GM12872 (cell line): ENCODE results near the gene CTCFL.

ENCODE experiments used
- TF ChIP-seq, protein P1 (sequence below): IDR thresholded peaks from 3 replicates; pipeline ENCODE4 v1.5.1; 2011; ENCODE audit warnings: low read depth, mild to moderate bottlenecking, low read length, moderate library complexity; ENCODE audit not compliant: insufficient read depth

CTCFL gene

DNA sequence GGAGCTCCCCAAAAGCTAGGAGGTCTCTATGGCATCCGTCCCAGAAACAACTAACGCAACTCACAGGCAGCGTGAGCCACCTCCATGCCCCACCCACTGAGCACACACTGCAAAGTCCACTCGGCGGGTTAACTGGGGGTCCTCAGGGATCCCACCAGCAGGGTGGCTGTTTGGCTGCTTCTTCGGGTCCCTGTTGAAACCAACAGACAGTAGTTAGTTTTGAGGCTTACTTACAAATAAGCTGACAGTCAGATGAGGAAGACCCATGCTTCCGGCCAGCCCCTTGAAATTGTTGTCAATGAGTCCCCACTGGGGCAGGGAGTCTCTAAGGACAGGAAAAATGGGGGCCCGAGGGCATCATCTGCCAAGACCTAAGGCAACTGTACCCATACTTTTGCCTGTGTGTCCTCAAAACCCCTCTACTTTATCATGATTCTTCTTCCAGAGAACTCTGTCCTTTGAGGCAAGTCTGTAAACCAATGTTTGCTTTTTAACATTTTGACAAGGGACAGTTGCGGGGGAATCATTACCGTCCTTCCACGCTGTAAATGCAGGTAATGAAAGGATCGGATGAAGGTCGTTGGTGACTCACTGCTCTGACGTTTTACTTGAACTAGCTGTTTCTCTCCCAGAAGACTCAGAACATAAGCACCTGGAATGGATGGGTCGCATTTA, 33.8 kb upstream of the CTCFL start:
- TF ChIP-seq, protein P1, sequence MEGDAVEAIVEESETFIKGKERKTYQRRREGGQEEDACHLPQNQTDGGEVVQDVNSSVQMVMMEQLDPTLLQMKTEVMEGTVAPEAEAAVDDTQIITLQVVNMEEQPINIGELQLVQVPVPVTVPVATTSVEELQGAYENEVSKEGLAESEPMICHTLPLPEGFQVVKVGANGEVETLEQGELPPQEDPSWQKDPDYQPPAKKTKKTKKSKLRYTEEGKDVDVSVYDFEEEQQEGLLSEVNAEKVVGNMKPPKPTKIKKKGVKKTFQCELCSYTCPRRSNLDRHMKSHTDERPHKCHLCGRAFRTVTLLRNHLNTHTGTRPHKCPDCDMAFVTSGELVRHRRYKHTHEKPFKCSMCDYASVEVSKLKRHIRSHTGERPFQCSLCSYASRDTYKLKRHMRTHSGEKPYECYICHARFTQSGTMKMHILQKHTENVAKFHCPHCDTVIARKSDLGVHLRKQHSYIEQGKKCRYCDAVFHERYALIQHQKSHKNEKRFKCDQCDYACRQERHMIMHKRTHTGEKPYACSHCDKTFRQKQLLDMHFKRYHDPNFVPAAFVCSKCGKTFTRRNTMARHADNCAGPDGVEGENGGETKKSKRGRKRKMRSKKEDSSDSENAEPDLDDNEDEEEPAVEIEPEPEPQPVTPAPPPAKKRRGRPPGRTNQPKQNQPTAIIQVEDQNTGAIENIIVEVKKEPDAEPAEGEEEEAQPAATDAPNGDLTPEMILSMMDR, result no peak

DNA sequence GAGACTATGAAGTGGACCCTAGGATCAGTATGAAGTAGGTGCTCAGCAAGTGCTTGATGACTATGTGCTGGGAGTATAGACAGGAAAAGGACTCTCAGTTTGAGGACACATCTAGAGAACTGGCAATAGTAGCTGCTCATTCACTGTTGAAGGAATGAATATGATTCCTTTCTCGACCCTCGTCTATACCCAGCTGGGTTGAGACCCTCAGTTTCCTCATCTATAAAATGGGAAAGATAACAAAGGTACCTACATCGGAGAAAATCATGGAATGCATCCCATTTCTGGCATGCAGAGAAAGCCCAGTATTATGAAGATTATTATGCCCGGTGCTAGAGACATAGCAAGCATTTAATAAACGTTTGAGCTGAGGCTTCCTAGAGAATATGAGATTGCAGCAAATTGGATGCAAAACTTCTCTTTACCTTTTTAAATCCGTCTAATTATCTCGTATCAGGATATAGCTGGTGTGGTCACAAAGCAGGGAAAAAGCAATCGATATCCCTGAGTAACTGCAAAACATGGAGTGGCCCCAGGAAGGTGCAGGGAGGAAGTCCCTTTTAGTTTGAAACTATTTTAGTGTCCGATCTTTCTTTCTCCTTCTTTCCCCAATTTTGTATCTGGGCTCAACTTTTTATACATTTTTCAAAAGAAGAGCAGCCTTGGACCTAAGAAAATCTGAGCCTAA, 33.1 kb upstream of the CTCFL start:
- TF ChIP-seq, protein P1, result no peak

DNA sequence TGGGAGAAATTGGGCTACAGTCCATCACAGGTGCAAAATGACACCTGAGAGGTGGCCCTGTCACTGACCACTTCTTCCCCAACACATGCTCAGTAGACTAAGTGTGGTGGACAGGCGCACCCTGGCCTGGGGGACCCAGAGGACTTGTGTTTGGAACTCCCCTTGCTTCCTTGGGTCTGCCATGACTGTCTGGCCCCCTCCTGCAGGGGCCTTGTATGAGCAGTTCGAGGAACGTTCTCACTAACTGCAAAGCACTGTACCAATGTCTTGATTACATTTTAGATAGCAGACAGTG, 32.0 kb upstream of the CTCFL start:
- TF ChIP-seq, protein P1, result no peak

DNA sequence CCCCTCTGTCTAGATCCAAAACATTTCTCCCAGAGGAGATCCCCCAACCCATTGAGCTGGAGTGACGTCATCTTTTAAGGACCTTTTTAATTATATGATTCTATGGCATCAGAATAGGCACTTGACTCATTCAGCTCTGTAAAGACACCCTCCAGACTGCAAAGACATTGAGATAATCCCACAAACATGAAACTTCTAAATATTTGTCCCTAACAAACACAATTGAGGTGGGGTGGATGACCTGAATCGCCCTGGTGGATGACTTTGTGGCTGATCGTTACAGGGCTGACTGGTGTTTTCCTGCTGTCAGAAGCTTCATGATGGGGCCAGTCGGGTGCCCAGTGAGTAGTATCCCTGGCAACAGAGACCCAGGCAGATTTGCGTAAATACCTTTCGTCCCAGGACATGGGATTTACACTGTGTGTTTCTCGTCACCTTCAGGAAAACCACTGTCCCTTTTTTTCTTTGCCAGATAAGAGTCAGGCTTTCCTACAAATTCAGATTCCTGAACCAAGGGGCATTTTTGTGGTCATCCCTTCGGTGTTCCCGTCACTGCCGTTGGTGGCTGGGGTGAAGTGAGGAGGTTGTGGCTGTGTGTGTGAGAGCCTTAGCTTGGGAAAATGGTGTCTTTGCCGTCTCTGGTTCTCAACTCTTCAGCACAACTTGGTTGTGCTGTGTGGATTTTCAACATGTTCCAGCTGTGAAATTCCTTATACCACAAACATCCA, 30.7 kb upstream of the CTCFL start:
- TF ChIP-seq, protein P1, result no peak

DNA sequence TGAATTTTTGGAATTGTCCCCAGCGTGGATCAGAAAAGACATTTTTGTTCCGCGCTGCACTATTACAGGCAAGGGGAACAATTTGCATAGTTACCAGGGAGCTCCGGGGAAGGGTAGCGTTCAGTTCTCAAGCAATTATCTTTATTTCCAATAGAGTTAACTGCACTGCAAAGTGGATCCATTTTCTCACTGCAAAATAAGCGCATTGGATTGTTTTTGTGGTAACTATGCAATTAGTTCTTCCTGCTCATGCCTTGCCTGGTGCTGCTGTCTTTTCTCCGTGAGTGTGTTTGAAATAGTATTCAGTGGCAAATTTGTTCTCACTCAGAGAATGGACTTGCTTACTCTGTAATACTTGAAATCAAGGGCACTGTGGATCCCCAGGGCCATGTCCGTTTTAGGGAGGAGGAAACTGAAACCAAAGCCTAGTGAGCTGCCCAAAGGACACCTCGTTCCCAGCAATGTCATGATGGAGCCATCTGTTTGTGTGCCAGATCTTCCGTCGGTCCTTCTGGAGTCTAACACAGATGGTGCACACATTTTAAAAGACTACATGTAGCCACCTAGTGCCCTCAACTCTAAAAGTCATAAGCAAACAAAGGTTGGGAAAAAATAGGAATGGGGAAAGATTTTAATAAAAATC, 28.6 kb upstream of the CTCFL start:
- TF ChIP-seq, protein P1, result no peak

DNA sequence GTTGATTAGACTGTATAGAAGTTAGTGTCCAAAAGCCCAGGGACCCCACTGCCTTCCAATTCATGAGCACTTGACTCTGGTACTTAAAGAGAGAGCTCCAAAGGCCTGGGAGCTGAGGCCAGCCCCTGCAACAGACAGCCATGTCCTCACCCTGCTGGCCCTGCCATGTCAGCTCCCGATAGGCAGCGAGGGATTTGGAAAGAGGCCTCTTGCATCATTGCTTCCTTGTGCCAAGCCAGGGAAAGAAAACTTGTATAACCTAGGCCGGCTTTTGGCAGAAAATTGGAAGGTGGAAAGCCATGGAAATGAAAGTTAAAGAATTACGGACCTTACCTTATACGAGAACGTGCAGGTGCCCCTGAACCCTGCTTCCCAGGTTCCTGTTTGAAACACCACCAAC, 27.5 kb upstream of the CTCFL start:
- TF ChIP-seq, protein P1, result no peak

DNA sequence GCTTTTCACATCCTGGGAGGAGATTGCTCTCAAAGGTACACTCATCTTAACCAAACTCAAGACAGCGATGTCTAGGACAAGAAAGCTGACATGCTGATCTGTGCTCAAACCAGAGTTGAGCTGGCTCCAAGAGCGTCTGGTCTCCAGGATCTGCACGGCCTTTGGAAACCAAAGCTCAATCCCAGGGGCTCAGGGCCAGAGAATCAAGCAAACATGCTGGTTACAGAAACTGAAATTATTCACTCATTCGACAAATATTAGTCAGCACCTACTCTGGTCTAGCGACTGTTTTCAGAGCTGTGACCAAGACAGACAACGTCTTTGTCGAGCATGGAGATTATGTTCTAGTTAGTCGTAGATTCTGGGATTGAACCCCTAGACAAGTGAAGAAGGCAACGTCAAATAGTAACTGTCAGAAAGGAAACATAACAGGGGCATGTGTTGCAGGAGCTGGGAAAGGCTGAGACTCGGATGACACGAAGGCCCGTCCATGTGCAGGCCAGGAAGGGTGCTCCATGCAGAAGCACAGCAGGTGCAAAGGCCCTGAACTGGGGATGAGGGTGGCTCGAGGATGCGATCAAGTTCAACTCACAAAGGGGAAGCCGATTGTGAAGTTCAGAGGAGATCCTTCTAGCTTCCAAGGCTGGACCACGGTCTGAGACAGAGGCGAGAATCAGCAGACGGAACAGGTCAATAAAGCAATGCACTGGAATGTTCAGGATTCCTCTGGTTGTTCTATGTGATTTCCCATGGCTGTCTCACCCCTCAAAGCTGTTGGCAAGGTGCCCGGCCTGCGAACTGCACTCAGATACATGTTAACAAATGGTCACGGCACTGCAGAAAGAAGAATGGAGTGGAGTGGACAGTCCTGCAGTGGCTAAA, 23.5 kb upstream of the CTCFL start:
- TF ChIP-seq, protein P1, result no peak
